HCT116 (cell line): ENCODE data around the gene ZNF182.

Experiments used
- CTCF ChIP-seq, 3 experiments: fragments of 200-600 bp in 1 of 3; sonication (generic) in 1 of 3; IDR thresholded peaks in 2 of 3; conservative IDR thresholded peaks in 1 of 3; 2 replicates each; pipeline ENCODE4 v1.5.1; 2012 to 2017; ENCODE audit warnings: low read depth in 2 of 3, low read length in 2 of 3, antibody characterized with exemption in 1 of 3, borderline replicate concordance in 1 of 3, control low read depth in 1 of 3, mild to moderate bottlenecking in 1 of 3, mixed read lengths in 1 of 3, mixed run types in 1 of 3, moderate library complexity in 1 of 3; ENCODE audit not compliant: insufficient read depth in 1 of 3
- EZH2phosphoT487 ChIP-seq: fragments of 200-600 bp; IDR thresholded peaks from 2 replicates; pipeline ENCODE4 v1.6.1; 2018; ENCODE audit warnings: antibody characterized with exemption, borderline replicate concordance
- POLR2A ChIP-seq: IDR thresholded peaks from 2 replicates; pipeline ENCODE4 v1.7.0; 2011; ENCODE audit warnings: borderline replicate concordance; ENCODE audit not compliant: insufficient read depth, insufficient read length; ENCODE audit errors: extremely low read depth
- ZBTB33 ChIP-seq: IDR thresholded peaks from 2 replicates; pipeline ENCODE4 v1.6.1; 2011; ENCODE audit warnings: mild to moderate bottlenecking, low read length, moderate library complexity; ENCODE audit not compliant: insufficient replicate concordance; ENCODE audit errors: extremely low read depth
- ZNF274 ChIP-seq: fragments of 200-500 bp; sonication (Bioruptor generic); IDR thresholded peaks from 2 replicates; pipeline ENCODE4 v1.6.1; 2014; ENCODE audit warnings: mild to moderate bottlenecking, low read depth, low read length, inconsistent platforms

- TF ChIP-seq CTCF (IDR thresholded peaks at IDR 0.05 in 2 of 3, conservative IDR thresholded peaks at IDR 0.05 in 1 of 3; ENCODE audit: borderline replicate concordance in 1 of 3, insufficient read depth in 1 of 3, low read depth in 2 of 3, low read length in 2 of 3): no peak
- no peak for TF ChIP-seq POLR2A
- TF ChIP-seq EZH2phosphoT487: no peak
- no peak for TF ChIP-seq ZBTB33
- no peak for TF ChIP-seq ZNF274
These were observed 11.8 kb downstream of the ZNF182 start for GRCh38 chrX:47992095-47992380.
